SW 1271 (cell line): Measurements from ENCODE around the gene S100A9.
"Not testable (repeated sequence)": the region's sequence is repeated elsewhere in the genome, so short reads cannot be mapped to it uniquely, and the experiment has no call there.

Experiments used
- DNase-seq, 2 experiments: peaks; one replicate each; lab custom pipeline; 2025; lab: John Stamatoyannopoulos, UW

Gene S100A9

DNA sequence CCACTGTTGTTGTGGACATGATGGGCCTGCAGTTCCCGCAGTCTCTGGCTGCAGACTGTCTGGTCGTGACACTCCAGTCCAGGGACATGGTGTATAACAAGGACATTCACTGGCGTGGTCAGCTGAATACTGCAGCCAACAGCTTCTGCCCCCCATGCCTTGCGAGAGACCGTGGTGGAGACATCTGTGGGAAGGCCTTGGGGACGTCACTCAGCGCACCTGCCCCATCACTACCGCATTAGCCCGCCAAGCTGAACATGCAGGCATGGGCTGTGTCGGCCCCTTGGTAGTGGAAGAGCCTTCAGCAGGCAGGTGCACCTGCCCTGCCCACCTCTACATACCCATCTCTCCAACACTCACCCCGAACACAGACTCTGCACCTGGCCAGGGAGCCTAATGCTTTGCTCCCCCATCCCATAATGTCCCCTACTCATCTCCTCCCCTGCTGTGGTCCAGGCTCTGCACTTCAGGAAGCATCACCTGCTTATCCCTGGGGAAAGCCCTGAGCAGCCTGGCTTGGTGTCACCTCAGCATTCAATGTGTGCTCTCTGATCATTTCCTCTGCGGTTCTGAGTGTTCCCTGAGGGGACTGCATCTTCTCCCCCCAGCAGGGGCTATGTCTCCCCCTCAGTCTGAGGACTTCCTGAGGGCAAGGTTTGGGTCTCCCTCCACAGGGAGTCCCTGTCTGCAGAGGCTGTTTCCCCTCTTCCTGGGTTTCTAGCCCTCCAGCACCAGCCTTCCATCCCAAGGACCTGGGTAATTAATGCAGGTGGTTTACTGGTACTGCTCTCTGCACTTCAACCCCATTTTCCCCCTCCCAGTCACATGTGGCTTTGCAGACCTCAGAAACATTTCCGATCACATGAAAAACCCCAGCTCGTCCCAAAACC is 12.2 kb upstream of the S100A9 start:
- DNase-seq = no peak

DNA sequence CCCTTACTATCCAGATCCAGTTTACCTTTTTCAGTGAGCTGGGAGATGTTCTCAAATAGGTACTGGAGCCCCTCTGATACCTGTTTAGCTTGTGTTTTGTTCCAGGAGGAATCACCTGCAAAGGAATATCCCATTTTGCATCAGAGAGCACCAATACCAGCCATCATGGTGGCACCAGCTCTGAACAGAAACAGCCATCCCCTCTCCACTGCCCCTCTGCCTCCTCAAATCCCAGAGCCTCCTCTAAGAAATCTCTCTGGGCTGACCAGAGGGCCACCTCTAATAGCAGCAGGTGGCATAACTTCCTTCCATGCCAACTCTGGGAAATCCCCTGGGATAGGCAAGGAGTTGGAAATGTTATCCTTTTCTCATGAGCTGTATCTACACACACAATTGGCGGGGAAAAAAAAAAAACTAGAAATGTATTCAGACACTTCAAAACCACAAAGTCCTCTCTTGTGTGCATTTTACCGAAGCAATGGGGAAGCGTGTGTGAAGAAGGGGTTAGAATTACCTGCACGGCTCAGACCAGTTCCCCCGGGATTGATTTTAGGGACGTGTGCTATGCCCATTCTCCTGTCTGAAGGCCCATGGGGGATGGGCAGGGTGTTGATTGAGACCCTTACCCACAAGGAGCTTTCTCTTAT is 11.5 kb upstream of the S100A9 start:
- no peak for DNase-seq

DNA sequence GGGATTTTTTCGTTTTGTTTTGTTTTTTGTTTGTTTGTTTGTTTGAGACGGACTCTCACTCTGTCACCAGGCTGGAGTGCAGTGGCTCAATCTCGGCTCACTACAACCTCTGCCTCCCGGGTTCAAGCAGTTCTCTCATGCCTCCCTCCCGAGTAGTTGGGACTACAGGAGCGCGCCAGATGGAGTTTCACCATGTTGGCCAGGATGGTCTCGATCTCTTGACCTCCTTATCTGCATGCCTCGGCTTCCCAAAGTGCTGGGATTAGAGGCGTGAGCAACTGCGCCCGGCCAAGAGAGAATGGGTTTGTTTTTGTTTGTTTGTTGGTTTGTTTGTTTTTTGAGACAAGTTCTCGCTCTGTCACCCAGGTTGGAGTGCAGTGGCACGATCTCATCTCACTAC is 10.6 kb upstream of the S100A9 start:
- DNase-seq = not testable (repeated sequence)

DNA sequence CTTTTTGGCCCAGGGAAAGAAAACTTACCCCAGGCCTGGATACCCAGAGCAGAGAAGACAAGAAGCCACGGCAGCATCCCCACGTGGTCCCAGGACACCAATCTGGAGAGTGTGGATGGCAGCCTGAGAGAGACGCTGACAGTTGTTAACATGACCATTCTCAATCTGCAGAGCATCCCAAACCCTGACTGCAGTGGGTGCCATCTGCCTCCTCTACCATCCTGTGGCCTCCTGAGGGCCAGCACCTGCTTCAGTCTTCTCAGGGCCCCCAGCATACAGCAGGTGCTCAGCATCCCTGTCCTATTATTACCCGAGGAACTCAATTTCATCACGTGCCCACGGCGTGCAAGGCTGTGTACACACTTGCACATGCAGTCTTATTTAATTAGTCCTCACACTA is 9.8 kb upstream of the S100A9 start:
- DNase-seq = no peak

DNA sequence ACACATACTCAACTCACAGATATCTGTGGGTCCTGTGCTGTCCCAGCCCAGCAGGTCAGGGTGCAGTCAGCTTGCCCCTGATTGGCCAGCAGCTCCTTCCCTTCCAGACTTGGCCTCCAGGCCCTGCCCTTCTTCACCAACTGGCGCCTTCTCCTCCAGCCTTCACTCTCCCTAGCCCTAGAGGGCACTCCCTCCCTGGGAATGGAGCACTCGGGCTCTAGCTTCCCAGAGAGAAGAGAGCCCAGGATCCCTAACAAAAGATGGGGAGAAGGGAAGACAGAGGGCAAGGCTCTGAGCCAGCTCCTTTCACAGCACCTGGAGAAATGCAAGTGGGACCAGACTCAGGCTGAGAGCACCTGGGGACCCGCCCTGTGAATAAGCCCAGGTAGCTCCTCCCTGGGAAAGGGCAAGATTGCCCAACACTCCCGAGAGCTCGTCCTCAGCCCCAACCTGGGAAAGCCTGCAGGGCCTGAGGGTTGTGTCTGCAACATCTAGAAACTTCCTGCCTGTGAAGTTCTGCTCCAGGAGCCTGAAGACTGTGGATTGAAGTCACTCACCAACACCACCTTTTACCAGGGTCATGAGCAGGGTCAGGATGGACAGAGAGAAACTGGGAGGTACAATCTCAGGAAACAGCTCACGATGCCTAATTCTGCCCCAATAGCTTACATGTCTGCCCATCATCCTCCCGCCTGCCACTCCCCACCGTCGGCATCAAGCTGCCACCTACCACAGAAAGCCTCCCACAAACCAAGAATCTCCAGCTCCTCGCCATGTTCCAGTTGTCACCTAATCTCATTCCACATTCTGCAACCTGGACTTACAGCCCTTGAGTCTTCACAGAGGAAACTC is 8.9 kb upstream of the S100A9 start, which contains the start of gene PGLYRP4:
Gene PGLYRP4, minus strand, starts transcription at position 331 of the 852 bp plus-strand sequence. CDS start 909 bp downstream, outside the sequence.
- DNase-seq = no peak

DNA sequence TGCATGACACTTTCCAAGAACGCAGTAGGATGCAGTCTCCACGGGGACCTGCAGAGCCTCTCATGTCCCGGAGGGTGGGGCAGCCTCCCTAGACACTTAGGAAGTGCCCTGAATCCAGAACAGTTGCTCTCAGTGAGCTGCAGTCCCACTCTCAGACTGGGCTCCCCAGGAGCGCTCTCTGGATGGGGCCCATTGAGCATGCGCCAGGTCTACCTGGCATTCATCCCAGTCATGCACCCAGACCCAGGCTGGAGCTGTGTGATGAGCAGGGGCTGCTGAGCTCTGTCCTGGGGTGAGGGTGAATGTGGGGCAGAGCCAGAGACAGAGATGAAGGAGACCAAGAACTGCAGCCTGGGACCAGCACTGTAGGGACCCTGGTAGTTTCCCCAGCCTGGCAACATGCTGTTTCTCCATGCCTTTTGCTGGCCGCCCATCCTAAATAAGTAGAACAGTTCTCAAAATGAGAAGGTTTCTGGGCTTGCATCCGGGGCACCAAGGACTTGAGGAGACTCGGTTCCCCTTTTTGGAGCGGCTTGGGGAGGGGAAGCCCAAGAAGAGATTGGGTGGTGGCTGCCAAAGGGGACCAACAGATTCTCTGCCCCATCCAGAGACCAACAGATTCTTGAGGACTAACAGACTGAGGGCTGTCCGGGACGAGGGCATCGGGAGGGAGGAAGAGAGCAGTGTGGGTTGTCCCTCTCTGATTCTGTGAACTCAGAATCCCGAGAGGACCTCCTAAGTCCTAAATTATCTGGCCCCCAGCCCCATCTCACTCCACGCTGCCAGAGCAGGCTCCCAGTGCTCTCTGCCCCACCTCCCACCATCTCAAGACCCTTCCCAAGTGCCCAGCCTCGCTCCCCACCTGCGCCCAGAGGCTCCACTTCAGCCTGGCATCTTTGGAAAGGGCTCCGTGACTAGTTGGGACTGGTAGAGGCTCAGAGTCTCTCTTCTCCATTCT is 8.0 kb upstream of the S100A9 start:
- no peak for DNase-seq

DNA sequence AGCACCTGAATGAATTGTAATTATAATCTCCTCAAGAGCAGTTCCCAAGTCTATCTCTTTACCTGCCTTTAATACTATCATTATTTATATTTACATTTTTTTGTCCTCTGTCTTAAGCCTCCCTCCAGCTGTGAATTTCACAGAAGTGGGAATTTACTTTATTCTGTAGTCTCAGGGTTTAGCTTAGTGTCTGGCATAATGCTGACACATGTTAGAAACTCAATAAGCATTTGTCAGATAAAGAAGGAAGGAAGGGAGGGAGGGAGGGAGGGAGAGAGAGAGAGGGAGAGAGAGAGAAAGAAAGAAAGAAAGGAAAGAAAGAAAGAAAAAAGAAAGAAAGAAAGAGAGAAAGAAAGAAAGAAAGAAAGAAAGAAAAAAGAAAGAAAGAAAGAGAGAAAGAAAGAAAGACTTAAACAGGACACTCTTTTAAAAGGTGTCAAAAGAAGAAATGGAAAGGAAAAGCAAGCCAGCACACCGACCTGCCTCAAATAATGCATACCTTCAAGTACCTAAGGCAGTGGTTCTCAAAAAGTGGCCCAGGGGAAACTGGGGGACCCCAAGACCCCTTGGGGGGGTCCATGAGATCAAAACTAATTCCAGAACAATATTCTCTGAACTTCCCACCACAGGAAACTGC is 7.2 kb upstream of the S100A9 start:
- DNase-seq = no peak

DNA sequence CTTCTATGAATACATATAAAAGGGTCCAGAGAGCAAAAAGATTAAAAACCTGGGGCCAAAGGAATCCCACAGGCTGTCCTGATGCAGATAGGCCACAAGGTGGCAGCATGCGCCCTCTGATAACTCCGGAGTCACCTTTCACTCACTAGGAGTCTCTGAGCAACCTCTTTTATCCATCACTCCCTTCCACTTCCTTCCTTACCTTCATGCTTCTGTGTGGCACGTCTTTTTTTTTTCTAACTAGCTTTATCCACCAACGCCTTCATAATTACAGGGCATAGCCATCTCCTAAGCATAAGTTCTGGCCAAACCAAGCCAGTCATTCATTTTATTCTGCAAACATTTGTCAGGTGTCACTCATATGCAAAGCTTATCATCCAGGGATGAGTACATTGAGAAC is 5.1 kb upstream of the S100A9 start:
- peak in 1 of 2 experiments; percentile 57 for DNase-seq

DNA sequence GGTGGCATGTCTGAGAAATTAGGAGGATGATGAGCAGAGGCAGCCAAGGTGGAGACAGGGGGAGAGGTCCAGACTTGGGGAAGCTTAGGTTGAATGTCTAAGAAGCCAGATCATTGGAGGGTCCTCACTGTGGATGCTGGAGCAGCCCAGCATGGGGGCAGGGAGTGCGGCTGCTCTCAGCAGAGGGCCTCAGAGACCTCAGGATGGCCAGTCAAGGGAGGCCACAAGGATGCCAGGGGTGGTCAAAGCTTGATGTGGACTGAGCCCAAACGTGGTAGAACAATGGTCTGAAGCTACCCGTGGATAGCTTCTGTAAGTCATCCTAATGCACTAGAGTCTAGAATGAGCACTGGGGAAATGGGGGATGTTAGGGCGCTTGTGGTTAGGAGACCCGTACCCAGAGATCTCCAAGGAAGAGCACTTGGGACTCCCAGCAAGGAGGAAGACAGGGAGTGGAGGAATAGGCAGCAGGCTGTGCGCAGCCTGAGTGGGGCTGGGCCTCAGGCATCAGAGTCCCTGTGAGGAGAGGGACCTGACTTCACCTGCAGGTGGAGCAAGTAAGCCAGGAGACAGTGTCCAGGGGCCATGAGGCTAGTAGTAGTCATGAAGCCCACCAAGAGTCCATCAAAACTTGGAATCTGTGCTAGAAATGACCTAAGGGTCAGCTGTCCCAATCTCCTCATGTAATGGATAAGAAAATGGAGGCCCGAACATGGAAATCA is 4.3 kb upstream of the S100A9 start:
- DNase-seq = no peak

DNA sequence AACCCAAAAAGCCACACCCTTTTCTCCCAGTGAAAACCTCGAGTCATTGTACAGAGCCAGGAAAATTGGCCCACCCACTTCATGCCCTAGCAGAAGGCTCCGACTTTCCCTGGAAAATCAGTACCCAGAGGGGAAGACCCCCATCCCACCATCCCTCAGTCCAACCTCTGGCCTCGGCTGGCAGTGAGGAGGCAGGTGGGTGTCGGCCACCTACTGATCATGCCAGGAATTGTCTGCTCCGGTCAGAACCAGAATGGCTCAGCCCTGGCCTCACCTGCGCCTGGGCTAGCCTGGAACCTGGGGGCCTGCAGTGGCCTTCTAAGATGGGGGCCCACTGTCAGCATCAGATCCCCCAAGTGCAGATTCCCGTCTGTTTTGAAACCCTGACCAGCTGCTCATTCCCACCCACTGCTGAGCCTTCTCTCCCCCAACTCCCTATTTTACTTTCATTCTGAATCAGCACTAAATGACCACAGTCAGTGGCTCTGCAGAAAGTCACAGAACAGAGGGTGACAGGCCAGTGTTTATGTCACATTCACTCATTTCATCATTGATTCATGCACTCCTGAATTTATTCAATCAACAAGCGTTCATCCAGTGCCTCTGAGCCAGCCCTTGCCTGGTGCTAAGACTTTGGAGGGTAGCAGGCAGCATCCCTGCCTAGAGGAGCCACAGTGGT is 3.0 kb upstream of the S100A9 start:
- no peak for DNase-seq

DNA sequence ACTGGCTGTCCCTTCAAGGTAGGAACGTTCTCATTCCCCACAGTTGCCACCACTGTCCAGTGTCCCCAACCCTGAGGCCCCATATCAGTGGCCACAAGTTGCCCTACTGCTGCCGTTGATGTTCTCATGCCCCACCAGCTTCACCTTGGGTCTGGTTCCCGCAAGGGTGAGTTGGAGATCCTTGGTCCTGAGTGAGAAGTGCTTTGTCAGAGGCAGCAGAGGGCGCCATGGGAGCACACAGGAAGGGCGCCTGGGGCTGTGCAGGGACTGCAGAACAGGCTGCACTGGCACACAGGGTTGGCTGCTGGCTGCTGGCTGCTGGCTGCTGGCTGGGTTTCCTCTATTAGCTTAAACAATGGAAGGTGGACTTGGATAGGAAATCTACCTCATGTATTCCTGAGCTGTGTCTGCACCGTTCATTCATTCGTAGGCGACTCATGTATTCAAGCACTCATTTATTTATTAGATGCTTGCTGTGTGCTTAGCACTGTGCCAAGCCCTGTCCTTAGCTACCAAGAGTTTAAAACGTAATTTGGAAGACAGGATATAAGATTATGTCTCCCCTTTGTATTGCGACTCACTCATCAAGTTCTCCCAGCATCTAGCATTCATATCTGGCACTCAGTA is 2.1 kb upstream of the S100A9 start:
- DNase-seq = peak in 1 of 2 experiments; percentile 35

DNA sequence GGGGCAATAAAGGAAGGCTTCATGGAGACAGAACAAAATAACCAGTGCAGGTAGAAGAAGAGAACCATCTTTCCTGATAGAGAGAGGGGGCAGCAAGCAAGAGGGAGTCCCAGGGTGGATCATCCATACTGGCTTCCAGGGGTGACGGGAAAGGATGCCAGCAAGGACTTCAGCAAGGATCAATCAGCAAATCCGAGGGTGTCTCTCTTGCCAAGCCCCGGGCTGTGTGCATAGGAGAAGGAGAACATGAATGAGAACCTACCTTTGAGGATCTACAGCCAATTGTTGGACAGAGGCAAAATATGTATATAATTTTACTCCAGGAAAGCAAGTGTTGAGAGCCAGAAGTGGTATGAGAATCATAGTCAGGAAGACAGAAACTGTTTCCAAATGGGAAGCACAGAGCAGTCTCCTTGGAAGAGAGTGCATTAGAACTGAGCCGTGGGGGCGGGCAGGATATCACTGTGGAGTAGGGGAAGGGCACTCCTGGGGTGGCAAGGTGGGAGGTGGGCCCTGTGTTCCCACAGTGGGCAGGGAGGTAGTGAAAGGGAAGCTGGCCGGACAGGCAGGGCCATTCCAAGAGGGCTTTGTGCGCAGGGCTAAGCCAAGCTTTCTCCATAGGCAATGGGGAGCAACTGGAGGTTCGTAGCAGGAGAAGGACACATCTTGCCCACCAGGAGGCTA is 1.1 kb upstream of the S100A9 start:
- DNase-seq = no peak

DNA sequence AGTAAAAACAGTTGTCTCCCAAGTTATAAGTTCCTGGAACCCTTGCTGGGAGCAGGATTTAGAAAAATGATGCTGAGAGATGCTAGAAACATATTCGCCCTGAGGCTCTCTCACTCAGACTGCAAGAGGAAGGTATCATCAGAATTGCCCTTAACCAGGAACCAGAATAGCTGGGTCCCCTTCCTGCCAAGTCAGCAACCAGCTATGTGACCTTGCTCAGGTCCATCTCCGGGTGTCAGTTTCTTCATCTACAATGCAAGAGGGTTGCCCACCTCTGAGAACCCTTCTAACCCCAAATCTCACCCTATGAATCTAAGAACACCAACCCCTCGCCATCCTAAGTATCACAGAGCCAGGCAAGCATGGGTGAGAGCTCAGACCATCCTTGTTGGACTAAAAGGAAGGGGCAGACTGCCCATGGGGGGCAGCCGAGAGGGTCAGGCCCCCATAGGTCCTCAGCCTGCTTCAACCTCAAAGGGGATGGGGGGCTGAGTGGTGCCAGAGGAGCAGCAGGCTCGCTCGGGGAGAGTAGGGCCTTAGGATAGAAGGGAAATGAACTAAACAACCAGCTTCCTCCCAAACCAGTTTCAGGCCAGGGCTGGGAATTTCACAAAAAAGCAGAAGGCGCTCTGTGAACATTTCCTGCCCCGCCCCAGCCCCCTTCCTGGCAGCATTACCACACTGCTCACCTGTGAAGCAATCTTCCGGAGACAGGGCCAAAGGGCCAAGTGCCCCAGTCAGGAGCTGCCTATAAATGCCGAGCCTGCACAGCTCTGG is 390 bp upstream of the S100A9 start:
- no peak for DNase-seq

DNA sequence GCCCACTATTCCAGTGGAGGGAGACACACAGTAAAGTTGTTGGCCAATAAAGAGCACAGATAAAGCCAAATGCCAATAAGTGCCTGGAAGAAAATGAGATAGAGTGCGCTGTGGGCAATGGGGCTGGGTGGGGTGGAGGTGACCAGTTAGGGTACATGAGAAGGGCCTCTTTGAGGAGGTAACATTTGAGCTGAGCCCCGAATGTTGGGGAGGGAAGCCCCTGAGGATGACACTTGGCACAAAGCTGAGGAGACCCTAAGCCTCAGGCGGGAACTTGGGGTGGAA is 979 bp downstream of the S100A9 start:
- no peak for DNase-seq

DNA sequence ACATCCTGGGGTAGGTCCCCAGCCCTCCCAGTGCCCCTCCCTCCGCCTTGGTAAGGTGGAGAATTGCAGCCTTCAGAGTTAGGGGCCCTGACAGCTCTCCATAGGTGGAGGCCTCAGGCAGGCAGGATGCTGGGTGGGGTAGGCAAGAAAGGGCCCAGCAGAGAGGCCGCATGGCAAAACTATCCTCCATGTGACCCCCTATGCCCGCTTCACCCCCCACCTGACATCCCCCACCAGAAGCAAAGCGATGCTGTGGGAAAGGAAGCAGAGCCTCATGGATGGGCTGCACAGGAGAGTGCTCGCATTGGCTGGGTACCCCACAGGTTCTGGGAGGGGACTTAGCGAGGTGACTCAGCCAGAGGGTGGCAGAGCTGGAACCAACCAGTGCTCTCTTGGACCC is 1.6 kb downstream of the S100A9 start:
- DNase-seq = no peak

DNA sequence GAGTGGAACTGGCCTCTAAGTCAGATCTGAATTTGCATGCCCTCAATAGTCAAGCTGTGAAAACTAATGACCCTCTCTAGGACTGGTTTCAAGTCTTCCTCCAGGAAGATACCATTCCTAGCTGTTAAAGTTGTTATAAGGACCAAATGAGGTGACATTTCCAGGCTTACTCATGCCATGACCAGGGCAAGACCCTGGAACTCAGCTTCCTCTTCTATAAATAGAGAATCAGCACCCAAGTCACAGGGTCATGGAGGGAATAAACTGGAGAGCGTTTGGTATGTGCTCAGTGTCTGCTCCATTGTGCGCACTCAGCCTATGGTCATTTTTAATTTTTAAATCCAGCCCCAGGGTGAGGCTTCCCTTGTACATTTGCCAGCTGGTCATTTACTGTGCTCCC is 2.5 kb downstream of the S100A9 start:
- DNase-seq = no peak

DNA sequence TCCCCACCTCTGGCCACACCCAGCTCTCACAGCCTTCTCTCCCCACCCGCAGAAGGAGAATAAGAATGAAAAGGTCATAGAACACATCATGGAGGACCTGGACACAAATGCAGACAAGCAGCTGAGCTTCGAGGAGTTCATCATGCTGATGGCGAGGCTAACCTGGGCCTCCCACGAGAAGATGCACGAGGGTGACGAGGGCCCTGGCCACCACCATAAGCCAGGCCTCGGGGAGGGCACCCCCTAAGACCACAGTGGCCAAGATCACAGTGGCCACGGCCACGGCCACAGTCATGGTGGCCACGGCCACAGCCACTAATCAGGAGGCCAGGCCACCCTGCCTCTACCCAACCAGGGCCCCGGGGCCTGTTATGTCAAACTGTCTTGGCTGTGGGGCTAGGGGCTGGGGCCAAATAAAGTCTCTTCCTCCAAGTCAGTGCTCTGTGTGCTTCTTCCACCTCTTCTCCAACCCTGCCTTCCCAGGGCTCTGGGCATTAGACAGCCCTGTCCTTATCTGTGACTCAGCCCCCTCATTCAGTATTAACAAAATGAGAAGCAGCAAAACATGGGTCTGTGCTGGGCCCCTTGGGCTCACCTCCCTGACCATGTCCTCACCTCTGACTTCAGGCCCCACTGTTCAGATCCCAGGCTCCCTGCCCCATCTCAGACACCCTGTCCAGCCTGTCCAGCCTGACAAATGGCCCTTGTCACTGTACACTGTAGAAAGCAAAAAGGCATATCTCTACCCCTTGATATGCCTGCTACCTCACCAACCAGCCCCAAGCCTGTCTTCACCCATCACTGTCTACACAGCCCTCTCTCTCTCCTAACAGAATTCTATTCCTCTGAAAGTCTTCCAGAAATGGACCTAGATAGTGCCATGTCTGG is 3.2 kb downstream of the S100A9 start:
- DNase-seq = no peak
